Parathyroid adenoma (tissue), 2 donors: Measurements from ENCODE around the gene SERPIND1.

Source experiments
- H2AFZ ChIP-seq: fragments of 300-600 bp; sonication (generic); one replicate; pipeline ENCODE4 v1.7.0; 2017; ENCODE audit warnings: antibody characterized with exemption, mild to moderate bottlenecking
- H3K27ac ChIP-seq: fragments of 300-600 bp; sonication (generic); one replicate; pipeline ENCODE4 v1.7.0; 2017
- H3K27me3 ChIP-seq: fragments of 300-600 bp; sonication (generic); one replicate; pipeline ENCODE4 v1.7.0; 2017; ENCODE audit warnings: low read length; ENCODE audit not compliant: control insufficient read depth, insufficient read depth
- H3K36me3 ChIP-seq: fragments of 300-600 bp; sonication (generic); one replicate; pipeline ENCODE4 v1.7.0; 2017; ENCODE audit warnings: low read length; ENCODE audit not compliant: control insufficient read depth, insufficient read depth
- H3K4me1 ChIP-seq: fragments of 300-600 bp; sonication (generic); one replicate; pipeline ENCODE4 v1.7.0; 2017; ENCODE audit warnings: control low read depth
- H3K4me2 ChIP-seq: fragments of 300-600 bp; sonication (generic); one replicate; pipeline ENCODE4 v1.7.0; 2017; ENCODE audit warnings: low read length
- H3K4me3 ChIP-seq: fragments of 300-600 bp; sonication (generic); one replicate; pipeline ENCODE4 v1.7.0; 2017; ENCODE audit warnings: low read depth, low read length
- H3K79me2 ChIP-seq: fragments of 300-600 bp; sonication (generic); one replicate; pipeline ENCODE4 v1.7.0; 2017; ENCODE audit warnings: control low read depth
- H3K9ac ChIP-seq: fragments of 300-600 bp; sonication (generic); one replicate; pipeline ENCODE4 v1.7.0; 2017; ENCODE audit warnings: mild to moderate bottlenecking
- H3K9me3 ChIP-seq: fragments of 300-600 bp; sonication (generic); one replicate; pipeline ENCODE4 v1.7.0; 2017; ENCODE audit warnings: low read length; ENCODE audit not compliant: control insufficient read depth
- CTCF ChIP-seq: fragments of 300-600 bp; sonication (generic); IDR thresholded peaks from one replicate; pipeline ENCODE4 v1.7.0; 2017; ENCODE audit warnings: antibody characterized with exemption, mild to moderate bottlenecking
- donor health status: primary hyperparathyroidism.

SERPIND1 gene

GRCh38 chr22:20804650-20805049, 30.7 kb downstream of the SERPIND1 start:
- no peak overlapping the region for H3K27ac ChIP-seq
- H3K27me3 ChIP-seq: no peaks in the 10 kb centered on the region
- H3K79me2 ChIP-seq: no peaks in the 10 kb centered on the region
- H2AFZ ChIP-seq: no peak overlapping the region
- no peak for TF ChIP-seq CTCF
- no peaks in the 10 kb centered on the region for H3K4me1 ChIP-seq
- no peaks in the 10 kb centered on the region for H3K36me3 ChIP-seq
- H3K4me3 ChIP-seq: no peak overlapping the region
- H3K4me2 ChIP-seq: no peak overlapping the region
- no peak overlapping the region for H3K9ac ChIP-seq
- H3K9me3 ChIP-seq: no peaks in the 10 kb centered on the region

DNA sequence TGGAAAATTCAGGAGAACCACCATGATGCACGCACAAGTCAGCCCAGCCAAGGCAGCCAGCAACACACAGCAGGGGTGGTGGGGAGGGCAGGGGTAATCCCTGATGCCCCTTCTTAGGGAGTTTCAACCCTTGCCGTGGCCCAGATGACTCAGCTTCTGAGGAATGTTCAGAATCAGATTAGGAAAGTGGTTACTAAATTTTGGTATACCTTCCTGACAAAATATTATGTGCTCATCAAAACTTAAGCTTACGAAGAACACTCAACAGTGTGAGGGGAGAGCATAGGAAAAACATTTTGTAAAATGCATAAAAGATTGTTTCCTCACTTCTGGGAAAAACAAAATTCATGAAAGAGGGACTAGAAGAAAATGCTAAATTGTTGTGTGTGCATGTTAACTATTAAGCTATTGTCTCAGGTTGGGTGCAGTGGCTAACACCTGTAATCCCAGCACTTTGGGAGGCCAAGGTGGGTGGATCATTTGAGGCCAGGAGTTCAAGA, 32.1 kb downstream of the SERPIND1 start:
- H3K79me2 ChIP-seq: no peaks in the 10 kb centered on the region
- no peaks in the 10 kb centered on the region for H3K9me3 ChIP-seq
- H3K4me2 ChIP-seq: no peak overlapping the region
- H3K27ac ChIP-seq: no peak overlapping the region
- H2AFZ ChIP-seq: no peak overlapping the region
- H3K9ac ChIP-seq: no peak overlapping the region
- H3K36me3 ChIP-seq: no peaks in the 10 kb centered on the region
- no peak overlapping the region for H3K4me3 ChIP-seq
- no peaks in the 10 kb centered on the region for H3K4me1 ChIP-seq
- TF ChIP-seq CTCF: no peak
- no peaks in the 10 kb centered on the region for H3K27me3 ChIP-seq

DNA sequence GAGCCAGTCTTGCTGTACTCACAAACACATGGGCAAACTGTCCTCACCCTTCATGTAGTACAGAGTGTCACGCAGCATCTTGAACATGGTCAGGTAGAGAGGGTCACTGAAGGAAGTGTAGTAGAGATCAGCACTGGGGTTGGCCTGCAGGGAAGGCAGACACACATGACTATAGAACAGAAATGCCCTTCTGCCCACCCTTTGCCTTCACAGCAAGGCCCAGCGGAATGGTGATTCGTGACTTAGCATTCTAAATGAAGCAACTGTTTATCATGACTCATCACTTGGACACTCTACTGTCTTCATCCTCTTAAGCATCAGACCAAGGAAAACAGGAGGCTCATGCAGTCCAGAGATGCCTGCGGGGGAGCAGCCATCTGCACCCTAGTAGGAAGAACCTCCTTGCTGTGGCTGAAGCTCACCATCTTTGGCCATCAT, 33.4 kb downstream of the SERPIND1 start:
- H3K27ac ChIP-seq: no peak overlapping the region
- H2AFZ ChIP-seq: no peak overlapping the region
- no peak overlapping the region for H3K4me3 ChIP-seq
- H3K9me3 ChIP-seq: no peaks in the 10 kb centered on the region
- H3K4me1 ChIP-seq: no peaks in the 10 kb centered on the region
- H3K9ac ChIP-seq: no peak overlapping the region
- no peak overlapping the region for H3K4me2 ChIP-seq
- no peaks in the 10 kb centered on the region for H3K27me3 ChIP-seq
- no peak for TF ChIP-seq CTCF
- no peaks in the 10 kb centered on the region for H3K79me2 ChIP-seq
- H3K36me3 ChIP-seq: no peaks in the 10 kb centered on the region

DNA sequence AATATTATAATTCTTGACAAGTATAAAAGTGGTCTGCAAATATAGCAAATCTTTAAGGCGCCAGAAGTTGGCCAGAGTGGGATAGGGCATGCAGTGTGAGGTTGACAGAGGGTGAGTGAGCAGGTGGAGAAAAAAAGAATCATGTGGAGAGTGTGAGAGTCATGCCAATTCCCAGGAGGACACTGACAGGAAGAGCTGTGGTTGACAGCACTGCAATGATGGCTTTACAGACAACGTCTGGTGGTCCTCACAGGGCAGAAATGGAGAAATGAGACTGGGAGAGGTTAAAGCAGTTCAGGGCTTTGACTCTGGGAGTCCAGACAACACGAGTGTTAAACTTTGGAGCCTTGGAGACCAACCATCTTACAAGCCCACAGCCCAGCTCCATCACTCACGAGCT, 34.9 kb downstream of the SERPIND1 start:
- Histone ChIP-seq H3K79me2 (no peaks in the 10 kb centered on the region), H3K36me3 (no peaks in the 10 kb centered on the region), H2AFZ (no peak overlapping the region), H3K27ac (no peak overlapping the region), H3K9me3 (no peaks in the 10 kb centered on the region), H3K9ac (no peak overlapping the region), H3K4me1 (no peaks in the 10 kb centered on the region), H3K4me2 (no peak overlapping the region), H3K27me3 (no peaks in the 10 kb centered on the region), H3K4me3 (no peak overlapping the region)
- no peak for TF ChIP-seq CTCF

DNA sequence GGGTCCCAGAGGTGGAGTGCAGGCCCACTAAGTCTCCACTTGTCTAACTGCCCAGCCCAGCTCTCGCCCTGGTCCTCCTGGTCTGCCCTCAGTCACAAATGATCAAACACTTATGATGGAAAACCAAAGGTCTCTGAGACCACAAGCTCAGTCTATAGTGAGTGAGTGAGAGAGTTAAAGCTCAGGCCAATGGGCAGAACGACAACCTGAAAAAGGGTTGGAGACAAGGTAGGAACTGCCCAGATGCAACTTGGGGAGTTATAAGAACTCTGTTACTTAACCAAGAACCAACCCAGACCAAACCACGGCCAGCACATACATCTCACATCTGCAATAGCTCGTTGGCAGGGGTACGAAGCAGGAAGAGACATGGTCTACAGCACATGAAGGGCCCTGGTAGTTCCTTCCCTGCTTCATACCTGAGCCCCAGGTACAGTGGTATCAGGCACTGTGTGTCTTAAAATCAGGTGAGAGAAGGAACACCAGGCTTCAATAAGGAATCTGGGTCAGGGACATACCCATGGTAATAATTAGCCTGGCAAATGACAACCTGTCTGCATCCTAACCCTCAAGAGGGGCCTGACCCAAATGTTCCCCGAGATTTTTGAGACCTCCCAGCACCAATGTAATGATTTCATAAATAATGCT, 35.7 kb downstream of the SERPIND1 start:
- H3K4me1 ChIP-seq: no peaks in the 10 kb centered on the region
- H3K27me3 ChIP-seq: no peaks in the 10 kb centered on the region
- H3K4me3 ChIP-seq: no peak overlapping the region
- H3K9ac ChIP-seq: no peak overlapping the region
- no peak overlapping the region for H3K4me2 ChIP-seq
- TF ChIP-seq CTCF: no peak
- H3K36me3 ChIP-seq: no peaks in the 10 kb centered on the region
- no peaks in the 10 kb centered on the region for H3K79me2 ChIP-seq
- H3K9me3 ChIP-seq: no peaks in the 10 kb centered on the region
- no peak overlapping the region for H2AFZ ChIP-seq
- no peak overlapping the region for H3K27ac ChIP-seq
